H1 (cell line): ENCODE data around the gene EOGT. TPM values are rescaled to one million over a fixed set of nuclear protein-coding genes. Genes with fewer than 3 reads are reported as not detected.

ENCODE experiments used
- ATF3 ChIP-seq: IDR thresholded peaks from 2 replicates; pipeline ENCODE4 v1.6.1; 2011; ENCODE audit warnings: low read depth, mild to moderate bottlenecking, low read length; ENCODE audit not compliant: insufficient read depth
- NRF1 ChIP-seq: IDR thresholded peaks from 2 replicates; pipeline ENCODE4 v1.6.1; 2011; ENCODE audit warnings: mild to moderate bottlenecking, low read depth, low read length, improper control_type of control experiment
- POLR2A ChIP-seq, 2 experiments: IDR thresholded peaks; 1 replicate in 1 of 2; 2 replicates in 1 of 2; pipeline ENCODE4 v1.6.1; 2011; ENCODE audit warnings: low read depth in 2 of 2, low read length in 2 of 2, mild to moderate bottlenecking in 2 of 2; ENCODE audit errors: control extremely low read depth in 1 of 2
- RAD21 ChIP-seq, 2 experiments: IDR thresholded peaks in 1 of 2; conservative IDR thresholded peaks in 1 of 2; 2 replicates each; pipeline ENCODE4 v1.6.1; 2011; ENCODE audit warnings: low read depth in 2 of 2, low read length in 2 of 2, improper control_type of control experiment in 1 of 2, inconsistent platforms in 1 of 2, mild to moderate bottlenecking in 1 of 2, moderate library complexity in 1 of 2
- SRF ChIP-seq: IDR thresholded peaks from 2 replicates; pipeline ENCODE4 v1.6.1; 2011; ENCODE audit warnings: mild to moderate bottlenecking, low read depth, low read length, moderate library complexity
- TAF7 ChIP-seq: optimal IDR thresholded peaks from 2 replicates; pipeline ENCODE3; 2011; ENCODE audit warnings: low read depth, mild to moderate bottlenecking, inconsistent platforms, low read length, moderate library complexity, borderline replicate concordance
- polyA plus RNA-seq, 7 experiments: library from polyadenylated mRNA; depleted of rRNA in 3 of 7; stranded (reverse) in 5 of 7; unstranded in 2 of 7; fragments of >200 nt in 5 of 7; fragments of 200-250 nt in 2 of 7; gene quantifications; 1 replicate in 5 of 7; 2 replicates in 1 of 7; 4 replicates in 1 of 7; pipeline versions ENCODE4 v1.2.1 to v1.2.3, GENCODE V29; 2011 to 2013; ENCODE audit warnings: missing spikeins in 2 of 7, mixed read lengths in 2 of 7
- total RNA-seq: library from RNA; stranded (reverse); fragmentation: NEBNext Ultra II Directional; extraction: Animal tissue kit (Norgen Biotek cat#: 25700); gene quantifications from 2 replicates; pipeline ENCODE4 v1.2.1, GENCODE V29; 2021
- TF ChIP-seq, protein P1 (sequence below): fragments of 300-600 bp; sonication (generic); IDR thresholded peaks from 2 replicates; pipeline ENCODE4 v1.7.1; 2012; ENCODE audit warnings: low read length, moderate library complexity, mild to moderate bottlenecking, inconsistent platforms; ENCODE audit not compliant: insufficient replicate concordance

Gene EOGT
- total and polyA plus RNA-seq, 2 of the 8 experiments (the other 6 are each of a cell fraction or from before 2014, with no cell fraction given) = 6.7 to 20.7 TPM

DNA sequence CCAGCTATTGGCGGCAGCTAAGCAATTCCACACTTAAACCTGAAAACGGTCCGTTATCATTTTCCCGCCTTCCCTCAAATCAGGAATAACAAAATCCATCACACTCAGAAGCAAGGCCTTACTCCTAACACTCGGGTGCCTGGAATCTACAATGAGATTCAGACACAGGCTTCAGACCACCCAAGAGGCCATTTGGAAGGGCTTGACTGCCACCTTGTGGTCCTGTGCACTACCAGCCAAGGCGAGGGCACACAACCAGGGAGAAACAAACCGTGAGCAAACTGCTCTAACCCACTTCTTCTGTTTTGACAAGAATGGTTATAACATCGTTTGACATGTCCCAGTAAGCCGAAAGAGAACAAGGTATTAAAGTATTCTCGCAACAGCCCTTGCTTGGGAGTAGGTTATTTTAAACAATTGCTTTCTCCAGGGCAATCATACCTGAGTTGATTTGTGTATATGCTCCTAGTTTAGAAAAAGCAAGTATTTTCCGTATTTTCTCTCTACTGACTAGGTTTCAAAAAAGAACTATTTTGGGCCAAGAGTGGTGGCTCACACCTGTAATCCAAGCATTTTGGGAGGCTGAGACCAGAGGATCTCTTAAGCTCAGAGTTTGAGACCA is 41.0 kb downstream of the EOGT start (continued):
- no peak for TF ChIP-seq ATF3
- no peak for TF ChIP-seq NRF1
- TF ChIP-seq RAD21 (IDR thresholded peaks at IDR 0.05 in 1 of 2, conservative IDR thresholded peaks at IDR 0.05 in 1 of 2; ENCODE audit: low read depth in 2 of 2, low read length in 2 of 2) = peak; percentile 99
- TF ChIP-seq POLR2A (IDR thresholded peaks at IDR 0.05; ENCODE audit: control extremely low read depth in 1 of 2, low read depth in 2 of 2, low read length in 2 of 2) = no peak
- no peak for TF ChIP-seq TAF7
- TF ChIP-seq, protein P1, sequence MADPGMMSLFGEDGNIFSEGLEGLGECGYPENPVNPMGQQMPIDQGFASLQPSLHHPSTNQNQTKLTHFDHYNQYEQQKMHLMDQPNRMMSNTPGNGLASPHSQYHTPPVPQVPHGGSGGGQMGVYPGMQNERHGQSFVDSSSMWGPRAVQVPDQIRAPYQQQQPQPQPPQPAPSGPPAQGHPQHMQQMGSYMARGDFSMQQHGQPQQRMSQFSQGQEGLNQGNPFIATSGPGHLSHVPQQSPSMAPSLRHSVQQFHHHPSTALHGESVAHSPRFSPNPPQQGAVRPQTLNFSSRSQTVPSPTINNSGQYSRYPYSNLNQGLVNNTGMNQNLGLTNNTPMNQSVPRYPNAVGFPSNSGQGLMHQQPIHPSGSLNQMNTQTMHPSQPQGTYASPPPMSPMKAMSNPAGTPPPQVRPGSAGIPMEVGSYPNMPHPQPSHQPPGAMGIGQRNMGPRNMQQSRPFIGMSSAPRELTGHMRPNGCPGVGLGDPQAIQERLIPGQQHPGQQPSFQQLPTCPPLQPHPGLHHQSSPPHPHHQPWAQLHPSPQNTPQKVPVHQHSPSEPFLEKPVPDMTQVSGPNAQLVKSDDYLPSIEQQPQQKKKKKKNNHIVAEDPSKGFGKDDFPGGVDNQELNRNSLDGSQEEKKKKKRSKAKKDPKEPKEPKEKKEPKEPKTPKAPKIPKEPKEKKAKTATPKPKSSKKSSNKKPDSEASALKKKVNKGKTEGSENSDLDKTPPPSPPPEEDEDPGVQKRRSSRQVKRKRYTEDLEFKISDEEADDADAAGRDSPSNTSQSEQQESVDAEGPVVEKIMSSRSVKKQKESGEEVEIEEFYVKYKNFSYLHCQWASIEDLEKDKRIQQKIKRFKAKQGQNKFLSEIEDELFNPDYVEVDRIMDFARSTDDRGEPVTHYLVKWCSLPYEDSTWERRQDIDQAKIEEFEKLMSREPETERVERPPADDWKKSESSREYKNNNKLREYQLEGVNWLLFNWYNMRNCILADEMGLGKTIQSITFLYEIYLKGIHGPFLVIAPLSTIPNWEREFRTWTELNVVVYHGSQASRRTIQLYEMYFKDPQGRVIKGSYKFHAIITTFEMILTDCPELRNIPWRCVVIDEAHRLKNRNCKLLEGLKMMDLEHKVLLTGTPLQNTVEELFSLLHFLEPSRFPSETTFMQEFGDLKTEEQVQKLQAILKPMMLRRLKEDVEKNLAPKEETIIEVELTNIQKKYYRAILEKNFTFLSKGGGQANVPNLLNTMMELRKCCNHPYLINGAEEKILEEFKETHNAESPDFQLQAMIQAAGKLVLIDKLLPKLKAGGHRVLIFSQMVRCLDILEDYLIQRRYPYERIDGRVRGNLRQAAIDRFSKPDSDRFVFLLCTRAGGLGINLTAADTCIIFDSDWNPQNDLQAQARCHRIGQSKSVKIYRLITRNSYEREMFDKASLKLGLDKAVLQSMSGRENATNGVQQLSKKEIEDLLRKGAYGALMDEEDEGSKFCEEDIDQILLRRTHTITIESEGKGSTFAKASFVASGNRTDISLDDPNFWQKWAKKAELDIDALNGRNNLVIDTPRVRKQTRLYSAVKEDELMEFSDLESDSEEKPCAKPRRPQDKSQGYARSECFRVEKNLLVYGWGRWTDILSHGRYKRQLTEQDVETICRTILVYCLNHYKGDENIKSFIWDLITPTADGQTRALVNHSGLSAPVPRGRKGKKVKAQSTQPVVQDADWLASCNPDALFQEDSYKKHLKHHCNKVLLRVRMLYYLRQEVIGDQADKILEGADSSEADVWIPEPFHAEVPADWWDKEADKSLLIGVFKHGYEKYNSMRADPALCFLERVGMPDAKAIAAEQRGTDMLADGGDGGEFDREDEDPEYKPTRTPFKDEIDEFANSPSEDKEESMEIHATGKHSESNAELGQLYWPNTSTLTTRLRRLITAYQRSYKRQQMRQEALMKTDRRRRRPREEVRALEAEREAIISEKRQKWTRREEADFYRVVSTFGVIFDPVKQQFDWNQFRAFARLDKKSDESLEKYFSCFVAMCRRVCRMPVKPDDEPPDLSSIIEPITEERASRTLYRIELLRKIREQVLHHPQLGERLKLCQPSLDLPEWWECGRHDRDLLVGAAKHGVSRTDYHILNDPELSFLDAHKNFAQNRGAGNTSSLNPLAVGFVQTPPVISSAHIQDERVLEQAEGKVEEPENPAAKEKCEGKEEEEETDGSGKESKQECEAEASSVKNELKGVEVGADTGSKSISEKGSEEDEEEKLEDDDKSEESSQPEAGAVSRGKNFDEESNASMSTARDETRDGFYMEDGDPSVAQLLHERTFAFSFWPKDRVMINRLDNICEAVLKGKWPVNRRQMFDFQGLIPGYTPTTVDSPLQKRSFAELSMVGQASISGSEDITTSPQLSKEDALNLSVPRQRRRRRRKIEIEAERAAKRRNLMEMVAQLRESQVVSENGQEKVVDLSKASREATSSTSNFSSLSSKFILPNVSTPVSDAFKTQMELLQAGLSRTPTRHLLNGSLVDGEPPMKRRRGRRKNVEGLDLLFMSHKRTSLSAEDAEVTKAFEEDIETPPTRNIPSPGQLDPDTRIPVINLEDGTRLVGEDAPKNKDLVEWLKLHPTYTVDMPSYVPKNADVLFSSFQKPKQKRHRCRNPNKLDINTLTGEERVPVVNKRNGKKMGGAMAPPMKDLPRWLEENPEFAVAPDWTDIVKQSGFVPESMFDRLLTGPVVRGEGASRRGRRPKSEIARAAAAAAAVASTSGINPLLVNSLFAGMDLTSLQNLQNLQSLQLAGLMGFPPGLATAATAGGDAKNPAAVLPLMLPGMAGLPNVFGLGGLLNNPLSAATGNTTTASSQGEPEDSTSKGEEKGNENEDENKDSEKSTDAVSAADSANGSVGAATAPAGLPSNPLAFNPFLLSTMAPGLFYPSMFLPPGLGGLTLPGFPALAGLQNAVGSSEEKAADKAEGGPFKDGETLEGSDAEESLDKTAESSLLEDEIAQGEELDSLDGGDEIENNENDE = no peak
- no peak for TF ChIP-seq SRF
